C4-2B (cell line): ENCODE results near the gene SKOR2.
A peak's percentile ranks its signal among the peaks of the same experiment; 100 is the strongest.

Experiments used
- CTCF ChIP-seq: fragments of 450-650 bp; conservative IDR thresholded peaks from 2 replicates; pipeline ENCODE4 v1.5.1; 2017; ENCODE audit warnings: mild to moderate bottlenecking
- ZFX ChIP-seq: fragments of 450-650 bp; IDR thresholded peaks from 2 replicates; pipeline ENCODE4 v1.6.1; 2017

- peak; percentile 20 for TF ChIP-seq CTCF
- no peak for TF ChIP-seq ZFX
Measured at GRCh38 chr18:47263430-47264307, 12.2 kb upstream of the SKOR2 start.
